ENCODE measurements around the gene PUSL1.

PUSL1 gene

DNA sequence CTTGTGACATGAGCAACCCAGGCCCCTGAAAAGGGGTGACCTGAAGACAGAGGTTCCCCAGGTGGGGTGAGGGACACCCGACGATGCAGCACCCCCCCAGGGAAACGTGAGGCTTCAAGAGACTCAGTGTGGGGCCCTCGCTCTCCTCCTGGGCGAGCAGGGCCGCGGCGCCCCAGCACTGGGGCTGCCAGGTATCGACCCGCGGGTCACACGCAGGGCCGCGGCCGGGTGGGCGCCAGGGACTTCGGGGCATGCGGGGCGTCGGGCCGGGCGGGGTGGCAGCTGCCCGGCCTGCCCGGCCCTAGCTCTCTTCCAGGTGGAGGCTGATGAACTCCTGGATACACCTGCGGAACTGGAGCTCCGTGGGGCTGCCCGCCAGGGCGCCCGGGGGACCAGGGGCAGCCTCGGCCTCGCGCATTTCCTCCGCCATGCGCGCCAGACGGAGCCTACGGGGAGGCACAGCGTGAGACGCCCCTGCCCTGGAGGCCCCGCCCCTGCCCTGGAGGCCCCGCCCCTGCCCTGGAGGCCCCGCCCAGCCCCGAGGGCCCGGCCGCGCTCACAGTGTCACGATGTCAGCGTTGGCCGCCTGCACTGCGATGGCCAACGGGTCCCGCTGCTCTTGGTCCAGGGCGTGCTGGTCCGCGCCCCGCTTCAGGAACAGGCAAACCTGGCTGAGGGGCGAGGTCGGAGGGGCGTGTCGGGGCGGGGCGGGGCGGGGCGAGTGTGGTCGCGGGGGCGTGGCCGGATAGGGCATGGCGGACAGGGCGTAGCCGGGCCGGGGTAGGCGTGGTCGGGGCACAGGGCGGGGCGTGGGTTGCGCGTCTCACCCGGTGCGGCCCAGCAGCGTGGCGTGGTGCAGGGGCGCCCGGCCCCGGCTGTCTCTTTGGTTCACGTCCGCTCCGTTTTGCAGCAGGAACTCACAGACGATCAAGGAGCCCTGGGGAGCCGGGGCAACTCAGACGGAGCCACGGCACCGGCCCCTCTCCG lies 14.8 kb upstream of the PUSL1 start:
- peak in 1 of 58 donors; percentile 51 for DNase-seq

GRCh38 chr1:1294250-1294890 lies 14.0 kb upstream of the PUSL1 start:
- no peak for DNase-seq

DNA sequence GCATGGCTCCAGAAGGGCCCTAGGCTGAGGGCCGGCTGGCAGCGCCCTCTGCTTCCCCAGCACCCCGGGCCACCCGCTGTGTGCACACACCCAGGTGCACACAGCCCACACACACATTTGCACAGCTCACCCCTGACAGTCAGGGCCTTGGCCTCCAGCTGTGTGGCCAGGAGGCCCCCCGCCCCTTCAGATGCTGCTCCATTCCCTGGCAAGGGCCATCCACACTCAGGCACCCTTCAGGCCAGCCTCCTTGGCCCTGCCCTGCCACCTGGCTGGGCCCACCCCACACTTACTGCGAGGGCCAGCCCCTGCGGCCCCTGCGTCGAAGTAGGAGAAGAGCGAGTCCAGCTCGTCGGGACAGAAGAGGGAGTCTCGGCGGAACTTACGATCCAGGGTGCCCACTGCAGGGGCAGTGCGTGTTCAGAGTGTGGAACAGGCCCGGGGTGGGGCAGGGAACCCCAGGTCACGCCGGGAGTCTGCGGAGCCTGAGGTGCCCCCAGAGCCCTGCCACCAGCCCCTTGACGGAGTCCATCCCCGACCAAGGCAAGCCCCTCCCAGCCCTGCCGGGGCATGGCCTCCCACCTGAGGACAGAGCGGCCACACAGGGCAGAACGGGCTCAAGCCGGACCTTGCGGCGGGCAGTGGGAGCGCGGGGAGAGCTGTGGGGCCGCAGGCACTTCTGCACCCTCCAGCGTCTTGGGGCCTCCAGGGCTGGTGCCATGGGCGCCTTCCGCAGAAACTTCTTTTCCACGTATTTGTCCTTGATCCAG lies 13.1 kb upstream of the PUSL1 start:
- DNase-seq, result no peak

GRCh38 chr1:1296070-1297061 lies 12.0 kb upstream of the PUSL1 start:
- DNase-seq, result no peak

- DNase-seq, result no peak
Observed at GRCh38 chr1:1297802-1298424, 10.5 kb upstream of the PUSL1 start.

GRCh38 chr1:1298861-1299685 lies 9.3 kb upstream of the PUSL1 start:
- DNase-seq, result peak in 56 of 58 donors; percentile 19 to 97 (median 86)

DNA sequence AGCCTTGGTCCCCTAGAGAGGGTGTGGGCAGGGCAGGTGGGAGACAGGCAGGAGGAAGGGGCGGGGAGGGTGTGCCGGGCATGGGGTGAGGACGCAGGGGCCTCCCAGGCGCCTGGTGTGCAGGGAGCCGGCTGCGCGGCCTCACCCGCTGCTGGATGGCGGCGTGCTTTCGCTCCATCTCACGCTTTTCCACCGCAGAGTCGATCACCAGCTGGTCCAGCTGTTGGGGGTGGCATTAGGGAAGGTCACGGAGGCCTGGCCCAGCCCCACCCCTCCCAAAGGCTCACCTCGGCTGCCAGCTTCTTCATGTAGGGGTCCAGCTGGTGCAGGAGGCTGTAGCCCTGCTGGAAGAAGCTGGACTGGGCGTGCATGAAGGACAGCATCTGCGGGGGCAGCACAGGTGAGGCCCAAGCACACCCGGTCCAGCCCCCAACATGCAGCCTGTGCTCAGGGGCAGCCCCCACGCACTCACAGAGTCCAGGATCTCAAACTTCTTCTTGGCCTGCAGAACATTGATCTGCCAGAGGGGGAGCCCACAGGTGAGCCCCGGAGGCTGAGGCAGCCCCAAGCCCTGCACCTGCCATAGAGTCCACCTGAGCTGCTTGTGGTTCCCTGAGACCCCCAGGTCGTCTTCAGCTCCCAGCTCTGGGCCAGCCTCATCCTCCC lies 8.6 kb upstream of the PUSL1 start:
- no peak for DNase-seq

GRCh38 chr1:1300352-1300739 lies 8.1 kb upstream of the PUSL1 start:
- no peak for DNase-seq

GRCh38 chr1:1302006-1302430 lies 6.4 kb upstream of the PUSL1 start:
- DNase-seq, result no peak

- peak in 4 of 58 donors; percentile 7 to 33 (median 22) for DNase-seq
Observed at GRCh38 chr1:1302951-1303509, 5.4 kb upstream of the PUSL1 start.

- peak in 4 of 58 donors; percentile 33 to 59 (median 44) for DNase-seq
Observed at GRCh38 chr1:1303736-1304135, 4.7 kb upstream of the PUSL1 start.

GRCh38 chr1:1304331-1305299 lies 3.8 kb upstream of the PUSL1 start:
- peak; percentile 40 to 96 (median 90) for DNase-seq

GRCh38 chr1:1305300-1306069 lies 2.9 kb upstream of the PUSL1 start:
- peak in 26 of 58 donors; percentile 14 to 71 (median 52) for DNase-seq

- DNase-seq, result peak in 2 of 58 donors; percentile 9 to 20
Observed at GRCh38 chr1:1306070-1306660, 2.2 kb upstream of the PUSL1 start.

GRCh38 chr1:1306661-1307260 lies 1.6 kb upstream of the PUSL1 start:
- DNase-seq, result peak in 7 of 58 donors; percentile 10 to 34 (median 14)

Data from anterior cingulate cortex (tissue), 58 donors.